Kasumi-1 (cell line): ENCODE measurements around the gene BCL7C.

Experiments used
- DNase-seq, 2 experiments: peaks; one replicate each; lab custom pipeline; 2025; lab: John Stamatoyannopoulos, UW

BCL7C gene

GRCh38 chr16:30922420-30922959, 28.6 kb upstream of the BCL7C start:
- peak; percentile 93 for DNase-seq

GRCh38 chr16:30921748-30922419, 28.0 kb upstream of the BCL7C start:
- DNase-seq: peak; percentile 62 to 77

DNA sequence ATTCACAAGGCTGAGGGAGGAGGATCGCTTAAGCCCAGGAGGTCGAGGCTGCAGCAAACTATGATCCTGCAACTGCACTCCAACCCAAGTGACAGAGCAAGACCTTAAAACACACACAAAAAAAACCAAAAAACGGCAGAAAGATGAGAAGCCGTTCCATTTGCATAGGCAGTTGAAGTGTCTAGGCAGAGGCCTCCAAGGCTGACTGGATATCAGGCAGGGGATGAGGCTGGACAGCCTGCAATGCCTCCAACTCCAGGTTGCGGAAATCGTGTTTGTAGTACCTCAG, 27.5 kb upstream of the BCL7C start:
- DNase-seq: no peak

DNA sequence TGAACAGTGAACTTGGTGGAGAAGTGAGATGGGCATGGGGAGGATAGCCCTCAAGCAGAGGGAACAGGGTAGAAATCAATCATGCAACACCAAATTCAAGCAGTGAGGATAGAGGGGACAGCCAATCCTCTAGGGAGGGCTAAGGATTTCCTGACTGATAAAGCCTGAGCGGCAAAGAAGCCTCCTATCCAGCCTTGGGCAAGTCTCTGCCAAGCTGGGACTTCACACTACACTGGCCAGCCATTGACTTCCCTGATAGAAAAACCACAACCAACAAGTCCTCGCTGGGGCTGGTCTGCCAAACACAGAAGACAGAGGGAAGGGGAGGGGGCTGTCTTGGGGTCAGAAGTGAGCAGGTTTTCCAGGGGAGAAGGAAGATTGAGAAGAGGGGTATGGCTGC, 27.0 kb upstream of the BCL7C start:
- DNase-seq: no peak

DNA sequence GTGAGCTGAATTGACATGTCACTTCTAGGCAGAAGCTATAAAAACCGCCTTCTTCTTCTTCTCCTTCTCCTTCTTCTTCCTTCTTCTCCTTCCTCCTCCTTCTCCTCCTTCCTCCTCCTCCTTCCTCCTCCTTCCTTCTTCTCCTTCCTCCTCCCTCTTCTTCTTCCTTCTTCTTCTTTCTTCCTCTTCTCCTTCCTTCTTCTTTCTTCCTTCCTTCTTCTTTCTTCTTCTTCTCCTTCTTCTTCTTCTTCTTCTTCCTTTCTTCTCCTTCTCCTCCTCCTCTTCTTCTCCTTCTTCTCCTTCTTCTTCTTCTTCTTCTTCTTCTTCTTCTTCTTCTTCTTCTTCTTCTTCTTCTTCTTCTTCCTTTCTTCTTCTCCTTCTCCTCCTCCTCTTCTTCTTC, 24.7 kb upstream of the BCL7C start:
- no peak for DNase-seq

GRCh38 chr16:30914830-30915229, 21.0 kb upstream of the BCL7C start:
- no peak for DNase-seq

DNA sequence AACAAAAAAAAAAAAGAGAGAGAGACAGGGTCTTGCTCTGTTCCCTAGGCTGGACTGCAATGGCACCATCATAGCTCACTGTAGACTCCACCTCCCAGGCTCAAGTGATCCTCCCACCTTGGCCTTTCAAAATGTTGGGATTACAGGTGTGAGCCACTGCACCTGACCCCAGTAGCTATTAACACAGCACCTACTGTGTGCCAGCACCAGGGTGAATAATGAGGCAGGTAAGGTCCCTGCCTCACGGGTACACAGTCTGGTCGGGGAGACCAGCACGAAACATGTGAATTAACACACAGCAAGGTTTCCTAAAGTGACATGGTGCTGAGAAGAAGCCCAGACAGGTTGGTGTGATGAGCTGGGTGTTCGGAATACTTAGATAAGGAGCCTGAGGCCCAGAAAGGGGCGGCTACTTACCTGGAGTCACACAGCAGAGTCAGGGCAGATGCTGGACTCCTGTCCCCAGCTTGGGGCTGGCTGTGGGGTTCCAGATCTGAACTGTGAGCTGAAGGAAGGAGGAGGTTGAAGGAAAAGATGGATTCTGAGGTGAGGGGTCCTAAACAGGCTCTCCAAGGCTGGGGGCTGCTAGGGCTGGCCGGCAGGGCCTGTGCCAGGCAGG, 19.0 kb upstream of the BCL7C start:
- DNase-seq: no peak

GRCh38 chr16:30910427-30911029, 16.7 kb upstream of the BCL7C start:
- no peak for DNase-seq

DNA sequence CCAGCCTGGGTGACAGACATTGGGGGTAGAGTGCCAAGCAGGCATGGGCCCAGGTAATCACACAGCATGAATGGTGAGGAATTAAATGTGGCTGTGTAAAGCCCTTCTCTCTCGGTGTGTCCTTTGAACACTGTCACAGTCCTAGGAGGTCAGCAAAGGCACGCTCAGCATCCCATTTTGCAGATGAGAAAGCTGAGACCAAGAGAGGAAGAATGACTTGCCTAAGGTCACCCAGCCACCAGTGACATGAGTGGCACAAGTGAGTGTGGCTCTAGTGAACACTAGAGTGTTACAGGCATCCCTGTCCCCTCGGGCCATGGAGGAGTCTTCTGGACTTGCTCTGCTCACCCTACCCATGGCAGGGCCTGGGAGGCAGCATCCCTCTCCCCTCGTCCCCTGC, 13.2 kb upstream of the BCL7C start:
- DNase-seq: no peak

- DNase-seq: peak; percentile 45 to 62
Measured at GRCh38 chr16:30904114-30904780, 10.4 kb upstream of the BCL7C start.

- DNase-seq: peak; percentile 96 to 97
Measured at GRCh38 chr16:30903596-30903995, 9.7 kb upstream of the BCL7C start.

- DNase-seq: peak; percentile 35 to 39
Measured at GRCh38 chr16:30903002-30903401, 9.1 kb upstream of the BCL7C start.

DNA sequence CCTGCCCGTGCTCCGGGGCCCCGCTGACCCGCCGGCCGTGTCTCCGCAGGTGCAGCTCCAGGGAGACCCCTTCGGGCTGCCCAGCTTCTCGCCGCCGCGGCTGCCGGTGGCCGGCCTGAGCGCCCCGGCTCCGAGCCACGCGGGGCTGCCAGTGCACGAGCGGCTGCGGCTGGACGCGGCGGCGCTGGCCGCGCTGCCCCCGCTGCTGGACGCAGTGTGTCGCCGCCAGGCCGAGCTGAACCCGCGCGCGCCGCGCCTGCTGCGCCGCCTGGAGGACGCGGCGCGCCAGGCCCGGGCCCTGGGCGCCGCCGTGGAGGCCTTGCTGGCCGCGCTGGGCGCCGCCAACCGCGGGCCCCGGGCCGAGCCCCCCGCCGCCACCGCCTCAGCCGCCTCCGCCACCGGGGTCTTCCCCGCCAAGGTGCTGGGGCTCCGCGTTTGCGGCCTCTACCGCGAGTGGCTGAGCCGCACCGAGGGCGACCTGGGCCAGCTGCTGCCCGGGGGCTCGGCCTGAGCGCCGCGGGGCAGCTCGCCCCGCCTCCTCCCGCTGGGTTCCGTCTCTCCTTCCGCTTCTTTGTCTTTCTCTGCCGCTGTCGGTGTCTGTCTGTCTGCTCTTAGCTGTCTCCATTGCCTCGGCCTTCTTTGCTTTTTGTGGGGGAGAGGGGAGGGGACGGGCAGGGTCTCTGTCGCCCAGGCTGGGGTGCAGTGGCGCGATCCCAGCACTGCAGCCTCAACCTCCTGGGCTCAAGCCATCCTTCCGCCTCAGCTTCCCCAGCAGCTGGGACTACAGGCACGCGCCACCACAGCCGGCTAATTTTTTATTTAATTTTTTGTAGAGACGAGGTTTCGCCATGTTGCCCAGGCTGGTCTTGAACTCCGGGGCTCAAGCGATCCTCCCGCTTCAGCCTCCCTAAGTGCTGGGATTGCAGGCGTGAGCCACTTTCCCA, 8.4 kb upstream of the BCL7C start:
- DNase-seq: peak; percentile 33 to 44

DNA sequence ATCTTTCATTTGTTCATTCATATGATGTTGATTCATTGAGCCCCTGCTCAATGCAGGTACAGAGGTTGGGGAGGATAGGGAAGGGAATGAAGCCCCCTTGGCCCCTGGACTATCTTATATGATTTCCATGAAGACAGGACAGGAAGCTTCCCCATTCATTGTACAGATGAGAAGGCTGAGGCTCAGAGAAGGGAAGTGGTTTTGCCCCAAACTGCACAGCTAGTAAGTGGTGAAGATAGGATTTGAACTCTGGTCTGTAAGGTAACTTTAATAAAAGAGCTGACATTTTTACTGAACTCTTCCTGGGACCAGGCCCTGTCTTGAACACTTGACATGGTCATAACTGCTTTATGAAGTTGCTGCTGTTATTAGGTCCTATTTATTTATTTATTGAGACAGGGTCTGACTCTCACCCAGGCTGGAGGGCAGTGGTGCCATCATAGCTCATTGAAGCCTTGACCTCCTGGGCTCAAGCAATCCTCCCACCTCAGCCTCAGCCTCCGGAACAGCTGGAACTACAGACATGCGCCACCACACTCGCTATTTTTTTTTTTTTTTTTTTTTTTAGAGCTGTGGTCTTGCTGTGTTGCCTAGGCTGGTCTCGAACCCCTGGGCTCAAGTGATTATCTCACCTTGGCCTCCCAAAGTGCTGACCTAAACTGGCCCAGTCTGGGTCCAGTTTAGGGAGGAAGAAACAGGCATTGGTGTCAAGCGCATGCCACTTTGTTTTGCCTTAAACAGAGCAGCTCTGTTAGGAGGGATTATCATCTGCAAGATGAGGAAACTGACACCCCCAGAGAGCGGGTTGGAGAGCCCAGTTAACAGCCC, 7.5 kb upstream of the BCL7C start:
- DNase-seq: peak in 1 of 2 experiments; percentile 6

GRCh38 chr16:30900588-30900987, 6.7 kb upstream of the BCL7C start:
- no peak for DNase-seq

- no peak for DNase-seq
Measured at GRCh38 chr16:30899794-30900193, 5.9 kb upstream of the BCL7C start.

DNA sequence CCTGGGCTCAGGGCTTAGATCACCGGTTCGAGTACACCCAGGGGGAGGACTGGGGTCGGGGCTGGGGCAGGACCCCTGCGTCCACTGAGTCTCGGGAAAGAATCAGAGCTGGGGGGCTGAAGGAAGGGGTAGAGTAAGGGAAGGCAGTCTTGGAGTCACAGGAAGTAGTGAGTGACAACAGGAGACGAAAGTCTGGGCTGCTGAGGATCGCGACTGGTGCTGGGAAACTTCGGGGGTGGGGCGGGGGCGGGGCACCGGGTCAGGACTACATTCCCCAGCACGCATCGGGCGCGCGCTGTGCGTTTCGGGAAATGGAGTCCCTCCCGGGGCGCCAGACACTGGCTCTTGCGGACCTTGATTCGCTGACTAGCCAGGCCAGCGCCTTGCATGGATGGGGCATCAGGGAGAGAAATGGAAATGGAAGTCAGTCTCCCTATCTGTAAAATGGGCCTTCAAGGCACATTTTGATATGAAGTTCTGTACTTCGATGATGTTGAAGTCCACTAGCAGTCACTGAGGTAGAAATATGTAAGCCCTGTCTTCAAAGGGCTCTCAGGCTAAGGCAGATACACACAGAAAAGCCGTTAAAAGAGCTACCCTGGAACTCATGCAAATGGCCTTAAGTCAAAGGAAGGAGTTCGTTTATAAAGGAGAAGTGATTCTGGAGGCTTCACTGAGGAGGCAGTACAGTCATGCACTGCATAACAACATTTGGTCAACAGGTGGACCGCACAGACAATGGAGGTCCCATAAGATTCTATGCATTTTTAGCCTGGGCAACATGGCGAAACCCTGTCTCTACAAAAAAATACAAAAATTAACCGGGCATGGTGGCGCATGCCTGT, 3.2 kb upstream of the BCL7C start:
- peak; percentile 58 to 59 for DNase-seq

GRCh38 chr16:30896261-30896888, 2.5 kb upstream of the BCL7C start, which contains the start of gene CTF1:
TSS of gene CTF1 (plus strand) at chr16:30896614. CDS start at chr16:30896644, 30 bp downstream.
- no peak for DNase-seq

GRCh38 chr16:30895627-30896260, 1.9 kb upstream of the BCL7C start:
- DNase-seq: no peak
